PC-9 (cell line): Measurements from ENCODE around the gene PKN2. TPM values are rescaled to one million over a fixed set of nuclear protein-coding genes. Genes with fewer than 3 reads are reported as not detected.

Experiments used
- BruUV-seq: library from RNA; stranded (reverse); fragments of 400-500 nt; replicated peaks from 2 replicates; lab custom pipeline; 2021; lab: Mats Ljungman, UMichigan
- CTCF ChIA-PET: fragments of 300-600 bp; sonication (Branson Sonifier 250); formaldehyde crosslinking; loops from one replicate; lab custom pipeline; 2022; ENCODE audit warnings: antibody characterized with exemption; lab: Charles Lee
- POLR2A ChIA-PET: fragments of 300-600 bp; sonication (Branson Sonifier 250); formaldehyde crosslinking; loops from one replicate; lab custom pipeline; 2022; ENCODE audit warnings: antibody characterized with exemption; ENCODE audit not compliant: unreplicated experiment; lab: Charles Lee
- DNase-seq, 2 experiments: peaks; one replicate each; pipeline versions ENCODE4 v3.0.0 to v3.0.0-alpha.2; 2015 to 2022; ENCODE audit warnings: mixed read lengths in 1 of 2
- H2AFZ ChIP-seq: fragments of 200-600 bp; sonication (generic); 2 replicates; pipeline ENCODE4 v1.8.1; 2017; ENCODE audit warnings: antibody characterized with exemption
- H3F3A ChIP-seq: fragments of 200-600 bp; sonication (generic); 2 replicates; pipeline ENCODE4 v1.8.1; 2017; ENCODE audit warnings: antibody characterized with exemption, mild to moderate bottlenecking, low read depth; ENCODE audit not compliant: insufficient read depth
- H3K27ac ChIP-seq: fragments of 200-600 bp; sonication (generic); 2 replicates; pipeline ENCODE4 v1.6.1; 2016; ENCODE audit warnings: mixed run types
- H3K27me3 ChIP-seq: fragments of 200-600 bp; sonication (generic); 2 replicates; pipeline ENCODE4 v1.6.1; 2016; ENCODE audit warnings: low read depth, mixed run types; ENCODE audit not compliant: insufficient read depth
- H3K36me3 ChIP-seq: fragments of 200-600 bp; sonication (generic); 2 replicates; pipeline ENCODE4 v1.6.1; 2016; ENCODE audit warnings: low read depth, mixed run types
- H3K4me1 ChIP-seq: fragments of 200-600 bp; sonication (generic); replicated peaks from 2 replicates; pipeline ENCODE4 v1.6.1; 2016; ENCODE audit warnings: mixed run types; ENCODE audit not compliant: insufficient read depth
- H3K4me2 ChIP-seq: fragments of 200-600 bp; sonication (generic); 2 replicates; pipeline ENCODE4 v1.6.1; 2017; ENCODE audit warnings: mixed run types
- H3K4me3 ChIP-seq: fragments of 200-600 bp; sonication (generic); 2 replicates; pipeline ENCODE4 v1.6.1; 2016; ENCODE audit warnings: mixed run types
- H3K79me2 ChIP-seq: fragments of 200-600 bp; sonication (generic); 2 replicates; pipeline ENCODE4 v1.6.1; 2017; ENCODE audit warnings: low read depth, mixed run types
- H3K9me2 ChIP-seq: fragments of 200-600 bp; sonication (generic); 2 replicates; pipeline ENCODE4 v1.8.1; 2017; ENCODE audit warnings: mild to moderate bottlenecking; ENCODE audit not compliant: insufficient read depth
- H3K9me3 ChIP-seq: fragments of 200-600 bp; sonication (generic); 2 replicates; pipeline ENCODE4 v1.8.1; 2016; ENCODE audit warnings: low read depth; ENCODE audit not compliant: insufficient read depth
- H4K20me1 ChIP-seq: fragments of 200-600 bp; sonication (generic); 2 replicates; pipeline ENCODE4 v1.8.1; 2017; ENCODE audit not compliant: insufficient read depth
- EZH2 ChIP-seq: fragments of 200-600 bp; sonication (generic); IDR thresholded peaks from 2 replicates; pipeline ENCODE4 v1.8.0; 2017; ENCODE audit warnings: antibody characterized with exemption, low read depth
- intact Hi-C: fragments of 100-400 bp; cut with micrococcal nuclease; formaldehyde crosslinking; loops from one replicate; pipeline ENCODE4 v1.10.0; 2022; ENCODE audit not compliant: unreplicated experiment
- total RNA-seq: library from RNA; stranded (reverse); gene quantifications from 2 replicates; pipeline ENCODE4 v1.2.3, GENCODE V29; 2021
- TF ChIP-seq, protein P1 (sequence below): fragments of 200-600 bp; sonication (generic); conservative IDR thresholded peaks from 2 replicates; pipeline ENCODE4 v1.6.1; 2017; ENCODE audit warnings: mixed run types, antibody characterized with exemption, mild to moderate bottlenecking, moderate library complexity

PKN2 gene
- total RNA-seq, 1 experiment from 2014 or later, result 79.3 TPM

DNA sequence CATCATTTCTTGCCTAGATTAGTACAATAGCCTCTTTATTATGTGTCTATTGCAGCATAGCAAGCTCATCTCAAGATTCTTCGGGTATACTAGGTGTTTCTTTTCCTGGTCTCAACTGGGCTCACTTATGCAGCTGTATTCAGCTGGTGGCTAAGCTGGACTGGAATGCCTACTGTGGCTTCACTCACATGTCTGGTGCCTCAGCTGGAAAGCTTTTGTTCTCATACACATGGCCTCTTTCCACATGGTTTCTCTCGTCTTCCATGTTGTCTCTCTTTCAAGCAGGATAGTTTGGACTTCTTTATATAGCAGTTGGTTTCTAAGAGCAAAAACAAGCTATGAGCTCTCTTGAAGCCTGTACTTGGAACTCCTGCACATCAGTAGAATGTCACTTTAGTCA, 45.2 kb downstream of the PKN2 start:
- no TSS peak for BruUV-seq
- ChIA-PET POLR2A (no interaction called here), CTCF (no interaction called here)
- intact Hi-C loops, result no loop called here
- H3K9me3 ChIP-seq, result no peaks in the 10 kb centered on the region
- peaks cover 13% of the 10 kb centered on the region; the same call in 1 of the 2 replicates for H3F3A ChIP-seq
- peaks cover 23% of the 10 kb centered on the region for H4K20me1 ChIP-seq
- peaks cover 10% of the 10 kb centered on the region; the same call in 1 of the 2 replicates for H3K36me3 ChIP-seq
- no peak overlapping the region for H3K4me3 ChIP-seq
- TF ChIP-seq EZH2, result no peak
- TF ChIP-seq, protein P1, sequence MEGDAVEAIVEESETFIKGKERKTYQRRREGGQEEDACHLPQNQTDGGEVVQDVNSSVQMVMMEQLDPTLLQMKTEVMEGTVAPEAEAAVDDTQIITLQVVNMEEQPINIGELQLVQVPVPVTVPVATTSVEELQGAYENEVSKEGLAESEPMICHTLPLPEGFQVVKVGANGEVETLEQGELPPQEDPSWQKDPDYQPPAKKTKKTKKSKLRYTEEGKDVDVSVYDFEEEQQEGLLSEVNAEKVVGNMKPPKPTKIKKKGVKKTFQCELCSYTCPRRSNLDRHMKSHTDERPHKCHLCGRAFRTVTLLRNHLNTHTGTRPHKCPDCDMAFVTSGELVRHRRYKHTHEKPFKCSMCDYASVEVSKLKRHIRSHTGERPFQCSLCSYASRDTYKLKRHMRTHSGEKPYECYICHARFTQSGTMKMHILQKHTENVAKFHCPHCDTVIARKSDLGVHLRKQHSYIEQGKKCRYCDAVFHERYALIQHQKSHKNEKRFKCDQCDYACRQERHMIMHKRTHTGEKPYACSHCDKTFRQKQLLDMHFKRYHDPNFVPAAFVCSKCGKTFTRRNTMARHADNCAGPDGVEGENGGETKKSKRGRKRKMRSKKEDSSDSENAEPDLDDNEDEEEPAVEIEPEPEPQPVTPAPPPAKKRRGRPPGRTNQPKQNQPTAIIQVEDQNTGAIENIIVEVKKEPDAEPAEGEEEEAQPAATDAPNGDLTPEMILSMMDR, result no peak
- no peak overlapping the region for H3K27ac ChIP-seq
- H3K4me2 ChIP-seq, result no peak overlapping the region
- no peaks in the 10 kb centered on the region for H3K27me3 ChIP-seq
- no peaks in the 10 kb centered on the region for H3K4me1 ChIP-seq
- DNase-seq, result no peak
- H3K79me2 ChIP-seq, result peaks cover 97% of the 10 kb centered on the region
- no peaks in the 10 kb centered on the region for H3K9me2 ChIP-seq
- H2AFZ ChIP-seq, result no peak overlapping the region

DNA sequence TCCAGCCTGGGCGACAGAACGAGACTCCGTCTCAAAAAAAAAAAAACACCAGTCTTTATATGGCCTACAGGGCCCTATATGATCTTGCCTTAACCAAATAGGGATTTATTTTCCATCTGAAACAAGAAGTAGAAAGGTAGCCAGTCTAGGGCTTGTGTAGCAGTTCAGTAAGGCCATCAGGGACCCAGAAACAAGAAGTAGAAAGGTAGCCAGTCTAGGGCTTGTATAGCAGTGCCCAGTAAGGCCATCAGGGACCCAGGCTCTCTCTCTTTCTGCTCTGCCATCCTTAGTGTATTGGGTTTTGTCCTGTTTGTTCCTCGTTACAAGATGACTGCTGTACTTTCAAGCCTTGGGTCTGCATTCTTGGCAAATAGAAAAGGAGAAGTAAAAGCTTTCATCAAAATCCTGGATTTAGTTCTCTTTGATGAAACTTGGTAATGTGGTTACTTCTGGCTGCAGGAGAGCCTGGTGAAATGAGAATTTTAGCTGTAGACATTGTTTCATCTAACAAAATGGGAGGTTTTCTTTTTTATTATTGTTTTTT, 46.1 kb downstream of the PKN2 start:
- Histone ChIP-seq H3K9me2 (no peaks in the 10 kb centered on the region), H3K79me2 (peaks cover 97% of the 10 kb centered on the region), H3K27me3 (no peaks in the 10 kb centered on the region), H4K20me1 (peaks cover 28% of the 10 kb centered on the region), H3K4me3 (no peak overlapping the region), H3K4me2 (no peak overlapping the region), H3K27ac (no peak overlapping the region), H3K4me1 (no peaks in the 10 kb centered on the region), H3F3A (peaks cover 17% of the 10 kb centered on the region), H2AFZ (no peak overlapping the region), H3K36me3 (peaks cover 15% of the 10 kb centered on the region; the same call in 1 of the 2 replicates), H3K9me3 (peaks cover 3% of the 10 kb centered on the region; the same call in 1 of the 2 replicates)
- DNase-seq, result no peak
- no TSS peak for BruUV-seq
- intact Hi-C loops, result no loop called here
- POLR2A ChIA-PET, result no interaction called here
- TF ChIP-seq, protein P1, result no peak
- CTCF ChIA-PET, result no interaction called here

DNA sequence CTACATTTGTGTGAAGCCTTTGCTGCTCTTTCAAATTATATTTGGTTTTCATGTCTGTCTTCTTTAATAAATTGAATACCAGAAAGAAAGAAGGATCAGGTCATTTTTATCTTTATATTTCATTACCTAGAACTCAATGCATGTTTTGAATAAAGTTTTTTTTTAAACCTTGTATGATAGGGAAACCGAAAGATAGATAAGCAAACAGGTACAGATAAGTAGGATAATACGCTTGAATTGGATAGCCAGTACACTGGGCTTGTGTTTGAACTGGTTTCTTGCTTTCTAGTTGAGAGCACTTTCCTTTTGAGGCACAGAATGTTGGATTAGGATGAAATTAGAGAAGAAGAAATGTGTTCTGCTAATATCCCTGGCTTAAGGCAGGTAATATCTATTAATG, 46.9 kb downstream of the PKN2 start:
- peaks cover 20% of the 10 kb centered on the region; the same call in 1 of the 2 replicates for H3K36me3 ChIP-seq
- H3F3A ChIP-seq, result peaks cover 18% of the 10 kb centered on the region
- DNase-seq, result no peak
- CTCF ChIA-PET, result no interaction called here
- no peaks in the 10 kb centered on the region for H3K4me1 ChIP-seq
- H3K27me3 ChIP-seq, result no peaks in the 10 kb centered on the region
- no peak overlapping the region for H2AFZ ChIP-seq
- H4K20me1 ChIP-seq, result peaks cover 22% of the 10 kb centered on the region
- H3K79me2 ChIP-seq, result peaks cover 97% of the 10 kb centered on the region
- H3K9me3 ChIP-seq, result peaks cover 10% of the 10 kb centered on the region
- no peak for TF ChIP-seq EZH2
- TF ChIP-seq, protein P1, result no peak
- H3K4me3 ChIP-seq, result no peak overlapping the region
- BruUV-seq, result no TSS peak
- intact Hi-C loops, result no loop called here
- H3K27ac ChIP-seq, result no peak overlapping the region
- POLR2A ChIA-PET, result interaction anchor here (0.7 kb wide), 1 partner anchor 75 kb away, joined by 11 read pairs; no protein-coding TSS in a partner anchor
- H3K9me2 ChIP-seq, result no peaks in the 10 kb centered on the region
- H3K4me2 ChIP-seq, result no peak overlapping the region
